Stomach smooth muscle (tissue), 2 donors: ENCODE data around the gene KLHL26.
A peak's percentile ranks its signal among the peaks of the same experiment; 100 is the strongest.

Experiments used
- H3K27ac ChIP-seq: one replicate; pipeline ENCODE4 v1.7.0; 2013; ENCODE audit warnings: mild to moderate bottlenecking, low read length, inconsistent platforms
- H3K27me3 ChIP-seq, 2 donors: one replicate each; pipeline ENCODE4 v1.7.0; 2013; ENCODE audit warnings: low read length in 2 of 2; ENCODE audit not compliant: insufficient read depth in 2 of 2, control insufficient read depth in 1 of 2
- H3K36me3 ChIP-seq, 2 donors: one replicate each; pipeline ENCODE4 v1.7.0; 2013; ENCODE audit warnings: low read length in 2 of 2; ENCODE audit not compliant: control insufficient read depth in 2 of 2, insufficient read depth in 2 of 2
- H3K4me1 ChIP-seq: one replicate; pipeline ENCODE4 v1.7.0; 2013; ENCODE audit warnings: low read length; ENCODE audit not compliant: control insufficient read depth, insufficient read depth
- H3K4me3 ChIP-seq, 2 donors: one replicate each; pipeline ENCODE4 v1.7.0; 2013; ENCODE audit warnings: low read length in 2 of 2
- H3K9ac ChIP-seq, 2 donors: one replicate each; pipeline ENCODE4 v1.7.0; 2013; ENCODE audit warnings: low read length in 2 of 2, mild to moderate bottlenecking in 1 of 2
- H3K9me3 ChIP-seq, 2 donors: one replicate each; pipeline ENCODE4 v1.7.0; 2013; ENCODE audit warnings: low read length in 2 of 2; ENCODE audit not compliant: control insufficient read depth in 2 of 2
- donor health status: healthy.
- donor health status: Pancreatic carcinoma.

The KLHL26 gene

DNA sequence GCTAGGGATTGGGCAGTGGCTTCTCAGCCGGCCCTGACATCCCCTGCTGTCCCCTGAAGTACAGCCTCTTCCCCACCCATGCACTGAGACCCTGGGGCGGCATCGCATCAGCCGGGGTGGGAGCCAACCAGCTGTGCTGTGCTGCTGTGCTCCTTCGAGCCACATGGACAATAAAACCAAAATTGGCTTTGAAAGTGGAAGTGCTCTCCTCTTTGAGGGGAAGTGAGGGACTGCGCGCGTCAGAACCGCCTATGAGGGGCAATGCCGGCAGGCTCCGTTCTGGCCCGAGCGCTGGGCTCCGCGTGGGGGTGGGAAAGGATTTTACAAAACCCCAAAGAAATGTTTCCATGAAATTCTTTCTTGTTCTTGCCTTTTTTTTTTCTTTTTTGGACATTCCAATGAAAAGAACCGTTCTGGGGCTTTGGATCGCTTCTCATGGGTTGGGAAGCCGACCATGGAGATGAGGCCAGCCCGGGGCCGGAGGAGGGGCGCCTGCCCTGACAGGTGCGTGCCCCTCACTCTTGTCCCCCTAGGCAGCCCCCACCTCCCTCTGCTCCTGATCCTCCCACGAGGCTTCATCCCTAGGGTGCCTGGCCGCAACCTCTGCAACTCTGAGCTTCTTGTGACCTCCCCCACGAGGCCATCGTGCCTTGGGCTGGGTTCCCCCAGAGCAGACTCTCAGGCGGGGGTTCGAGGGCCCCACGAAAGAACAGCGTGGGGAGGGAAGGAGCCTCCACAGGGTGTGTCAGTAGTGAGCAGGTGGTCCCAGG is 22.6 kb downstream of the KLHL26 start:
- Histone ChIP-seq H3K4me1 (peaks cover 57% of the 10 kb centered on the region), H3K9ac (peak overlapping the region in 1 of 2 donors; percentile 36), H3K36me3 (peaks cover 0 to 8% of the 10 kb centered on the region in 2 donors), H3K27me3 (no peaks in the 10 kb centered on the region), H3K4me3 (peak overlapping the region in 1 of 2 donors; percentile 29), H3K9me3 (peaks cover 0 to 3% of the 10 kb centered on the region in 2 donors), H3K27ac (peak overlapping the region; percentile 58)

DNA sequence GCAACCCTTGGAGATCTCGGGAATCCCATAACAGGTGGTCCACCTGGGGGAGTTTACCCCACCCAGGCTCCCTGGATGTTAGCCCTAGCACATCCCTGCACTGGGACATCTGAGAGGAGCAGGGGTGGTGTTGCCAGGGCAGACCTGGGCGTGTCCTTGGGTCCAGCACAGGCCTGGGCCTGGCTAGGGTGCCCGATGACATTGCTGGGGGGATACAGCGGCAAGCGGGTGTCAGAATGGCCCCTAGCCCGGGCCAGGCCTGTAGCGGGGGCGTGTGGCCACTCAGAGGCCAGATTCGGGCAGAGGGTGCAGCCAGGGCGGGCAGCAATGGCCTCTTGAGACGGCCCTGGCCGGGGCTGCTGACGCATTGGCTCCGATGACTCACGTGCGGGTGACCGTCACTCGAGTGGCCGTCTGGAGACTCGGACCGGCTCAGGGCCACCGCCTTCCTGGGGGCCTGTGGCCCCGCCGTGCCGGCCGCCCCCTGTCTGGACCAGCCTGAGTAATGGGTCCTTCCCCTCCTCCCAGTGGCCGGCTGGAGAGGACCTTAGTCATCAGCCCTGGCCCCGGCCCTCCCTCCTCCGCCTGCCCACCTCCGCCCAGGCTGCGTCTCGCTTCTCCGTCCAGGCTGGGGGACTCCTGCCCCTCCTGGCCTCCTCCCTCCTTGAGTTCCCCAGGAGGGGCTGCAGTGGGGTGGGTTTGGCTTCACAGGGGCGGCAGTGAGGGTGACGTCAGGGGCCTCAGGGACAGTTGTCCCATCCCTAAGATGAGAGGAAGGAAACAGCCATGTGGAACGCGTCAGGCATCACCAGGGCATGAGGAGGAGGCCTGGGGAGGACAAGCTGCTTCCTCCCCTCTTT is 23.5 kb downstream of the KLHL26 start:
- Histone ChIP-seq H3K27me3 (no peaks in the 10 kb centered on the region), H3K4me3 (peak overlapping the region in 1 of 2 donors; percentile 29), H3K27ac (peak overlapping the region; percentile 58), H3K9ac (peak overlapping the region in 1 of 2 donors; percentile 36), H3K4me1 (peaks cover 57% of the 10 kb centered on the region), H3K36me3 (peaks cover 0 to 8% of the 10 kb centered on the region in 2 donors), H3K9me3 (peaks cover 0 to 3% of the 10 kb centered on the region in 2 donors)

DNA sequence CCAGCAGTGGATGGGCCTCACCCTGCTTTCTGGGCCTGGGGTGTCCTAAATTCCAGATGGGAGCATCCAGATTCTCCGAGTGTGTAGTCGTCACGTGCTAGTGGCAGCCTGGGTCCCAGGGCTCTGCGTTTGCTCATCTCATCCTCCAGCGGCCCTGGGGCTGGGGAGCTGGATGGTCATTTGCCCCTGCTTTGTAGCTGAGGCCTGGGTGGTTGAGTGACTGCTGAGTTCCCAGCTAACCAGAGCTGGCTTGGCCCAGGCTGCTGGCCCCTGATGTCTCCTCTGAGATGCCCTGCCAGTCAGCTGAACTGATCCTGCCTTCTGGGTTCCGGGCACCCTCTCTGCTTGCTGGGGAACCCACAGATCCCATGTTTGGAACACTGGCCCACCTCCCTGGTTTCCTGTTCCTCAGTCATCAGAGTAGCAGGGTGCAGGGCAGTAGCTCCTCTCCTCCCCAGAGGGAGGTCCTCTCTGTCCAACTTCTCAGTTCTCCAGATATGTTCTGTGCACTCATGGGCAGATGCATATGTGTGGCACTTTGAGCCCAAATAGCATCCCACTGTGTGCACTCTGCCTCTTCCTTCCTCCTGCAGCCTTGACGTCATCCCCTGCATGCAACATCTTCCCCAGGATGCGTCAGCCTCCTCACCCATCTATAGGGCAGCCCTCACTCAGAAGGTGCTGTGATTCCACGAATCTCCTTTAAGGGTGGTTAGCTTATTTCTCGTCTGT is 24.3 kb downstream of the KLHL26 start:
- Histone ChIP-seq H3K9ac (no peak overlapping the region), H3K27me3 (no peaks in the 10 kb centered on the region), H3K27ac (peak overlapping the region; percentile 58), H3K4me1 (peaks cover 63% of the 10 kb centered on the region), H3K9me3 (peaks cover 0 to 3% of the 10 kb centered on the region in 2 donors), H3K36me3 (peaks cover 0 to 8% of the 10 kb centered on the region in 2 donors), H3K4me3 (no peak overlapping the region)

DNA sequence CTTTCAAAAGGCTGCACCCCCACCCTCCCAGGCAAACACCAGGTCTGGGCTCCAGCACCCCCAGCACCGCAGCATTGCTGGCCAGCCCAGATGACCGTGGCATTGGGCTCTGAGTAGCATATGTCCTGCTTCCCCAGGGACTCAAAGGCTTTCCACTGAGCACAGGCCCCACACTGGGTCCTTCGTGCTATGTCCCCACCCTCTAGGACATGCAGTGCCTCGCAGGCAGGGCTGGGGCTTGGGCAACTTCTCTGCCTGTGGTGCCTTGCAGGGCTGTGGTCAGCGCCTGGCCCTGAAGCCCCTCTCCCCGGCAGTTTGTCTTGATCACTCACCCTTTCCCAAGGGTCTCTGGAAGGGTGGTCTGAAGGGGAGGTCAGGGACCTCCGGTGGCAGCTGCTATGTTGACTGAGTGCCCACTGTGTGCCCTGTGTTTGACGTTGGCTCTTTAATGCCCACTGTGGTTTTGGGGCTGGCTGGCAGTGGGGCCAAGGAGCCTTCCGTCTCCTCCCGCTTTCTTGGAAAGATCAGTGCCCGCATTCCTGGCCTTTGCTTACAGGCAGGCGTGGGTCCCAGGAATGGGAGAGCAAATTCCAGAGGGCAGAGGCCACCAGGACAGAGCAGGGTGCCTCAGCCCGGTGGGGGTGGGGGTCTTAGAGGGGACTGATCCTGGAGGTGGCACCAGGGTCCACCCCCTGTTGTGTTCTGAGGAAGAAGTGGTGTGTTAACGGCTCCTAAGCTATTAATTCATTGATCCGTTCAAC is 26.3 kb downstream of the KLHL26 start:
- Histone ChIP-seq H3K4me1 (peaks cover 59% of the 10 kb centered on the region), H3K27ac (peak overlapping the region; percentile 67), H3K27me3 (no peaks in the 10 kb centered on the region), H3K36me3 (peaks cover 4 to 10% of the 10 kb centered on the region in 2 donors), H3K9me3 (peaks cover 0 to 3% of the 10 kb centered on the region in 2 donors), H3K4me3 (no peak overlapping the region), H3K9ac (no peak overlapping the region)

- no peaks in the 10 kb centered on the region for H3K27me3 ChIP-seq
- H3K4me1 ChIP-seq = peaks cover 50% of the 10 kb centered on the region
- no peak overlapping the region for H3K9ac ChIP-seq
- H3K36me3 ChIP-seq = peaks cover 11 to 14% of the 10 kb centered on the region in 2 donors
- H3K4me3 ChIP-seq = no peak overlapping the region
- peak overlapping the region; percentile 67 for H3K27ac ChIP-seq
- H3K9me3 ChIP-seq = peaks cover 0 to 3% of the 10 kb centered on the region in 2 donors
Measured at GRCh38 chr19:18663940-18664530, 27.2 kb downstream of the KLHL26 start.

GRCh38 chr19:18665771-18666202 is 29.0 kb downstream of the KLHL26 start:
- Histone ChIP-seq H3K4me3 (peak overlapping the region; percentile 31 to 52), H3K27ac (peak overlapping the region; percentile 91), H3K4me1 (peaks cover 40% of the 10 kb centered on the region), H3K36me3 (peaks cover 16 to 24% of the 10 kb centered on the region in 2 donors), H3K9me3 (peaks cover 0 to 3% of the 10 kb centered on the region in 2 donors), H3K27me3 (no peaks in the 10 kb centered on the region), H3K9ac (peak overlapping the region; percentile 55 to 68)

- H3K27ac ChIP-seq = peak overlapping the region; percentile 91
- peak overlapping the region; percentile 55 to 68 for H3K9ac ChIP-seq
- peaks cover 0 to 3% of the 10 kb centered on the region in 2 donors for H3K9me3 ChIP-seq
- peaks cover 16 to 22% of the 10 kb centered on the region in 2 donors for H3K36me3 ChIP-seq
- H3K4me1 ChIP-seq = peaks cover 42% of the 10 kb centered on the region
- peak overlapping the region in 1 of 2 donors; percentile 52 for H3K4me3 ChIP-seq
- no peaks in the 10 kb centered on the region for H3K27me3 ChIP-seq
Measured at GRCh38 chr19:18666317-18666716, 29.5 kb downstream of the KLHL26 start.

GRCh38 chr19:18666784-18667183 is 30.0 kb downstream of the KLHL26 start:
- Histone ChIP-seq H3K27ac (peak overlapping the region; percentile 91), H3K4me3 (peak overlapping the region in 1 of 2 donors; percentile 29), H3K27me3 (no peaks in the 10 kb centered on the region), H3K9me3 (peaks cover 0 to 2% of the 10 kb centered on the region in 2 donors), H3K4me1 (peaks cover 45% of the 10 kb centered on the region), H3K9ac (peak overlapping the region; percentile 55 to 68), H3K36me3 (peaks cover 16 to 17% of the 10 kb centered on the region in 2 donors)

DNA sequence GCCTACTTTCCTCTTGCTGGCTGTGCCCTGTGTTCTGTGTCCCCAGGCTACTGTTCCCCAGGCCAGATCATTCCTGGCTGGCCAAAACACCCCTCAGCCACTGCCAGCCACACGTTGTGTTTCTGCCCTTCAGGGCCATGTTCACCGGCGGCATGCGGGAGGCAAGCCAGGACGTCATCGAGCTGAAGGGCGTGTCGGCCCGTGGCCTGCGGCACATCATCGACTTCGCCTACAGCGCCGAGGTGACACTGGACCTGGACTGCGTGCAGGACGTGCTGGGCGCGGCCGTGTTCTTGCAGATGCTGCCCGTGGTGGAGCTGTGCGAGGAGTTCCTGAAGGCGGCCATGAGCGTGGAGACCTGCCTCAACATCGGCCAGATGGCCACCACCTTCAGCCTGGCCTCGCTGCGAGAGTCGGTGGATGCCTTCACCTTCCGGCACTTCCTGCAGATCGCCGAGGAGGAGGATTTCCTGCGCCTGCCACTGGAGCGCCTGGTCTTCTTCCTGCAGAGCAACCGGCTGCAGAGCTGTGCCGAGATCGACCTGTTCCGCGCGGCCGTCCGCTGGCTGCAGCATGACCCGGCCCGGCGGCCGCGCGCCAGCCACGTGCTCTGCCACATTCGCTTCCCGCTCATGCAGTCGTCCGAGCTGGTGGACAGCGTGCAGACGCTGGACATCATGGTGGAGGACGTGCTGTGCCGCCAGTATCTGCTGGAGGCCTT is 30.9 kb downstream of the KLHL26 start:
- peaks cover 16% of the 10 kb centered on the region in 2 donors for H3K36me3 ChIP-seq
- no peak overlapping the region for H3K9ac ChIP-seq
- H3K27ac ChIP-seq = no peak overlapping the region
- no peaks in the 10 kb centered on the region for H3K9me3 ChIP-seq
- H3K27me3 ChIP-seq = no peaks in the 10 kb centered on the region
- H3K4me3 ChIP-seq = no peak overlapping the region
- H3K4me1 ChIP-seq = peaks cover 49% of the 10 kb centered on the region
